Esophagus muscularis mucosa (tissue), 4 donors: ENCODE data around the gene DSTN.

Source experiments
- CTCF ChIP-seq, 3 experiments: fragments of 200-600 bp in 2 of 3; fragments of 450-650 bp in 1 of 3; sonication (generic) in 2 of 3; IDR thresholded peaks; one replicate each; pipeline ENCODE4 v1.5.1; 2017 to 2019; ENCODE audit warnings: antibody characterized with exemption in 3 of 3, mild to moderate bottlenecking in 2 of 3, moderate library complexity in 1 of 3
- EP300 ChIP-seq: sonication (generic); formaldehyde crosslinking; IDR thresholded peaks from one replicate; pipeline ENCODE4 v1.6.1; 2017; ENCODE audit warnings: antibody characterized with exemption
- POLR2A ChIP-seq: fragments of 450-650 bp; IDR thresholded peaks from one replicate; pipeline ENCODE4 v1.6.1; 2017; ENCODE audit warnings: antibody characterized with exemption, moderate library complexity, mild to moderate bottlenecking, low read depth
- POLR2AphosphoS5 ChIP-seq, 2 donors: sonication (generic); formaldehyde crosslinking; IDR thresholded peaks; one replicate each; pipeline ENCODE4 v1.6.1; 2017; ENCODE audit warnings: antibody characterized with exemption in 2 of 2

- TF ChIP-seq CTCF (IDR thresholded peaks at IDR 0.05) (no peak), POLR2AphosphoS5 (IDR thresholded peaks at IDR 0.05) (no peak), POLR2A (no peak), EP300 (no peak)
Observed at GRCh38 chr20:17560344-17561074, 9.4 kb upstream of the DSTN start.
